Keratinocyte (primary cell): ENCODE data around the gene GMPS. TPM values are rescaled to one million over a fixed set of nuclear protein-coding genes. Genes with fewer than 3 reads are reported as not detected.

Experiments used
- DNase-seq: peaks from one replicate; pipeline ENCODE4 v3.0.0-alpha.2; 2011; ENCODE audit warnings: low read depth, missing footprints, low spot score
- FAIRE-seq: peaks from 2 replicates; lab custom pipeline; 2011; peaks lifted over from hg19 to GRCh38; lab: Jason Lieb, UNC
- H2AFZ ChIP-seq: 2 replicates; pipeline ENCODE4 v1.6.0; 2012; ENCODE audit warnings: low read length, control low read depth, inconsistent platforms; ENCODE audit not compliant: control insufficient read depth
- H3K27ac ChIP-seq: 2 replicates; pipeline ENCODE4 v1.5.1; 2011; ENCODE audit warnings: low read length; ENCODE audit not compliant: control insufficient read depth, insufficient read depth
- H3K27me3 ChIP-seq: 3 replicates; pipeline ENCODE4 v1.6.0; 2011; ENCODE audit warnings: low read length; ENCODE audit not compliant: control insufficient read depth, insufficient read depth; ENCODE audit errors: extremely low read depth
- H3K36me3 ChIP-seq, 2 experiments: 2 replicates in 1 of 2; 3 replicates in 1 of 2; pipeline ENCODE4 v1.5.1; 2011; ENCODE audit warnings: low read length in 2 of 2, mild to moderate bottlenecking in 1 of 2; ENCODE audit not compliant: control insufficient read depth in 2 of 2, insufficient read depth in 2 of 2; ENCODE audit errors: extremely low read depth in 1 of 2
- H3K4me1 ChIP-seq: 3 replicates; pipeline ENCODE4 v1.5.1; 2011; ENCODE audit warnings: low read length; ENCODE audit not compliant: control insufficient read depth, insufficient read depth; ENCODE audit errors: extremely low read depth
- H3K4me2 ChIP-seq: 3 replicates; pipeline ENCODE4 v1.6.0; 2011; ENCODE audit warnings: low read depth, low read length; ENCODE audit not compliant: control insufficient read depth, insufficient read depth; ENCODE audit errors: extremely low read depth
- H3K4me3 ChIP-seq, 3 experiments: fragments of 200-600 bp in 1 of 3; sonication (generic) in 1 of 3; 2 replicates in 2 of 3; 3 replicates in 1 of 3; pipeline ENCODE4 v1.5.1; 2011 to 2016; ENCODE audit warnings: low read length in 3 of 3, mild to moderate bottlenecking in 3 of 3, control low read depth in 2 of 3, inconsistent platforms in 1 of 3, low read depth in 1 of 3, mixed read lengths in 1 of 3, mixed run types in 1 of 3, moderate library complexity in 1 of 3; ENCODE audit not compliant: control insufficient read depth in 2 of 3, insufficient read depth in 2 of 3; ENCODE audit errors: extremely low read depth in 1 of 3
- H3K79me2 ChIP-seq: 2 replicates; pipeline ENCODE4 v1.6.0; 2012; ENCODE audit warnings: low read length; ENCODE audit not compliant: control insufficient read depth, insufficient read depth
- H3K9ac ChIP-seq: 3 replicates; pipeline ENCODE4 v1.6.0; 2011; ENCODE audit warnings: low read length; ENCODE audit not compliant: control insufficient read depth, insufficient read depth; ENCODE audit errors: extremely low read depth
- H3K9me1 ChIP-seq: 3 replicates; pipeline ENCODE4 v1.6.0; 2011; ENCODE audit warnings: low read length; ENCODE audit not compliant: control insufficient read depth, insufficient read depth; ENCODE audit errors: extremely low read depth
- H3K9me3 ChIP-seq: 2 replicates; pipeline ENCODE4 v1.5.1; 2012; ENCODE audit warnings: low read depth, low read length; ENCODE audit not compliant: control insufficient read depth
- H4K20me1 ChIP-seq: 3 replicates; pipeline ENCODE4 v1.6.0; 2011; ENCODE audit warnings: low read length; ENCODE audit not compliant: control insufficient read depth, insufficient read depth; ENCODE audit errors: extremely low read depth
- CTCF ChIP-seq, 3 experiments: IDR thresholded peaks in 1 of 3; conservative IDR thresholded peaks in 1 of 3; optimal IDR thresholded peaks in 1 of 3; 2 replicates in 2 of 3; 3 replicates in 1 of 3; pipeline versions ENCODE3 to v1.5.1; 2011; ENCODE audit warnings: low read length in 3 of 3, mild to moderate bottlenecking in 3 of 3, moderate library complexity in 2 of 3, control low read depth in 1 of 3, inconsistent platforms in 1 of 3; ENCODE audit not compliant: insufficient read depth in 2 of 3; ENCODE audit errors: extremely low read depth in 1 of 3
- EZH2 ChIP-seq: IDR thresholded peaks from one replicate; pipeline ENCODE4 v1.6.1; 2012; ENCODE audit warnings: inconsistent platforms, mild to moderate bottlenecking, low read length, moderate library complexity
- dilution Hi-C: fragments of 300-500 bp; cut with MboI; formaldehyde crosslinking; loops from one replicate; pipeline ENCODE4 v1.7.0; 2020; ENCODE audit warnings: low sequenced_read_pairs; ENCODE audit not compliant: extremely low pct_ligation_motif_present
- polyA plus RNA-seq, 5 experiments: library from polyadenylated mRNA; depleted of rRNA in 3 of 5; stranded (reverse) in 3 of 5; stranded (forward) in 1 of 5; unstranded in 1 of 5; fragments of >200 nt; gene quantifications; 1 replicate in 1 of 5; 2 replicates in 3 of 5; 3 replicates in 1 of 5; pipeline versions ENCODE4 v1.2.1 to v1.2.3, GENCODE V29; 2011 to 2012; ENCODE audit warnings: missing spikeins in 2 of 5, low read depth in 1 of 5, low replicate concordance in 1 of 5

GMPS gene
- polyA plus RNA-seq, 1 donor (not counting 4 experiments of a cell fraction or from before 2014, with no cell fraction given), result 51.8 TPM

- H3K9ac ChIP-seq, result no peak overlapping the region
- H3K4me3 ChIP-seq, result no peak overlapping the region
- H3K36me3 ChIP-seq, result peaks cover 0 to 1% of the 10 kb centered on the region in 2 experiments
- H3K9me1 ChIP-seq, result no peaks in the 10 kb centered on the region
- H3K4me2 ChIP-seq, result no peak overlapping the region
- H3K27ac ChIP-seq, result no peak overlapping the region
- no peaks in the 10 kb centered on the region for H3K9me3 ChIP-seq
- no peaks in the 10 kb centered on the region for H3K4me1 ChIP-seq
- dilution Hi-C loops, result no loop called here
- H3K27me3 ChIP-seq, result no peaks in the 10 kb centered on the region
- no peaks in the 10 kb centered on the region for H4K20me1 ChIP-seq
- no peaks in the 10 kb centered on the region for H3K79me2 ChIP-seq
- DNase-seq (no peak), FAIRE-seq (no peak)
- H2AFZ ChIP-seq, result no peak overlapping the region
- TF ChIP-seq CTCF (optimal IDR thresholded peaks at IDR 0.05 in 1 of 3, IDR thresholded peaks at IDR 0.05 in 1 of 3, conservative IDR thresholded peaks at IDR 0.05 in 1 of 3; ENCODE audit: extremely low read depth in 1 of 3, insufficient read depth in 2 of 3, low read length in 3 of 3) (no peak), EZH2 (no peak)
These were observed 87.0 kb downstream of the GMPS start for GRCh38 chr3:155957412-155957880.

GRCh38 chr3:155958676-155959075 is 88.2 kb downstream of the GMPS start:
- Histone ChIP-seq H4K20me1 (no peaks in the 10 kb centered on the region), H3K4me3 (no peak overlapping the region), H3K79me2 (no peaks in the 10 kb centered on the region), H3K27me3 (no peaks in the 10 kb centered on the region), H3K9me1 (no peaks in the 10 kb centered on the region), H3K4me1 (no peaks in the 10 kb centered on the region), H3K27ac (no peak overlapping the region), H3K36me3 (peaks cover 0 to 1% of the 10 kb centered on the region in 2 experiments), H3K4me2 (no peak overlapping the region), H3K9me3 (no peaks in the 10 kb centered on the region), H3K9ac (no peak overlapping the region), H2AFZ (no peak overlapping the region)
- no peak for TF ChIP-seq EZH2
- TF ChIP-seq CTCF (optimal IDR thresholded peaks at IDR 0.05 in 1 of 3, IDR thresholded peaks at IDR 0.05 in 1 of 3, conservative IDR thresholded peaks at IDR 0.05 in 1 of 3; ENCODE audit: extremely low read depth in 1 of 3, insufficient read depth in 2 of 3, low read length in 3 of 3), result no peak
- FAIRE-seq (no peak), DNase-seq (no peak)
- dilution Hi-C loops, result no loop called here
